Uterus (tissue), 2 donors: ENCODE data around the gene TRIML2.

Experiments
- CTCF ChIP-seq, 4 experiments: fragments of 200-600 bp in 2 of 4; fragments of 450-650 bp in 2 of 4; sonication (generic) in 2 of 4; IDR thresholded peaks; one replicate each; pipeline ENCODE4 v1.5.1; 2016 to 2019; ENCODE audit warnings: antibody characterized with exemption in 4 of 4, mild to moderate bottlenecking in 2 of 4, moderate library complexity in 1 of 4
- POLR2A ChIP-seq, 2 donors: fragments of 450-650 bp; IDR thresholded peaks; one replicate each; pipeline ENCODE4 v1.6.1; 2016; ENCODE audit warnings: antibody characterized with exemption in 2 of 2, mild to moderate bottlenecking in 1 of 2, moderate library complexity in 1 of 2

GRCh38 chr4:188145601-188146000 is 36.2 kb upstream of the TRIML2 start:
- TF ChIP-seq POLR2A (IDR thresholded peaks at IDR 0.05) (no peak), CTCF (IDR thresholded peaks at IDR 0.05) (no peak)
